Renal cortex interstitium (tissue), 11 donors: ENCODE results near the gene CNTN4. TPM values are rescaled to one million over a fixed set of nuclear protein-coding genes. Genes with fewer than 3 reads are reported as not detected.
"Not testable (repeated sequence)": the region's sequence is repeated elsewhere in the genome, so short reads cannot be mapped to it uniquely, and the experiment has no call there.

Experiments used
- DNase-seq, 11 donors: peaks; one replicate each; pipeline ENCODE4 v3.0.0-alpha.2; 2013; ENCODE audit warnings: low read depth in 9 of 11, low spot score in 4 of 11; ENCODE audit errors: extremely low read depth in 1 of 11
- polyA plus RNA-seq, 3 donors: library from polyadenylated mRNA; unstranded; fragments of 120-200 nt; gene quantifications; one replicate each; pipeline ENCODE4 v1.2.1, GENCODE V29; 2013; ENCODE audit not compliant: insufficient read length in 3 of 3

Gene CNTN4
- polyA plus RNA-seq, 3 donors: 27.6 to 36.4 (median 33.2) TPM

DNA sequence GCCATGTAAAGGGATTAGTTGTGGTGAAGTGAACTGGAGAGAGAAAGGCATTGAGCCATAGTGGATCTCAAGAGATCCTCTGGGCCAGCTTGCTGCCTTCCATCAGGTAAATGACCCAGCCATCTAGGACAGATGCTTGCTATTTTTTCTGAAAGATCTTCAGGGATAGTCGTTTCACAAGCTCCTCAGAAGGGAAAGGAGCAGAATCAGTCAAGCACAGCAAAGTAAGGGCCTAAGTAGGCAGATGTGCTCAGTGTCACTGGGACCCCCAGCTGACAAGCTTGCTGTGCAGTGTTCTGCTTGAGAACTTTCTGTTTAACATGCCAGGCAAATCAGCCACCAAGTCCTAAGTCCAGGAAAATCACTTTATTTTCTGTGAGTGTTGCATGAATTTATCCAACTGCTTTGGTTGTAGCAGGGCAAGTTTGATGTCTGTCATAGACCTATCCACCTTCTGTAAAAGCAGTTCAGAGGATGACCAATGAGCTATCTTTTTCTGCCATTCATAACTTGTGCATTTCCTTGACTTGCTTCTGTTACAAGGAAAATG, 691.7 kb downstream of the CNTN4 start:
- peak in 1 of 11 donors; percentile 14 for DNase-seq

DNA sequence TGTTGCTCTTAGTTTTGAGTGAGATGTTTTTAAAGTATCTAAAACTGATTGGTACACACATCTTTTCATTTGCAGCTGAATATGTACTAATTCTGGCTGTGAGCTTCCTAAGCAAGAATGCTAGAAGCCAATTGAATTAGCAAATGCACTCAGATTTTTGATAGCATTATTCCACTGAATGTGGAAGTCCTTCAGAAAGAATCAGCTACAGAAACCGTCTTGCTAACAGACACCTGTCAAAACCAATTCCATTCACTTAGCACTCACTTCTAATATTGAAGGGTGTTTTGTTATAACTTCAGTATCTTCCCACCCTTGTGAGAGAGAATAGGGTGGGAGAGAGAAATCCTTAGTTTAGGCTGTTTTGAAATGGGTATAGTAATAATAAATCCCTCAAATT, 693.8 kb downstream of the CNTN4 start:
- no peak for DNase-seq

- no peak for DNase-seq
These were observed 695.3 kb downstream of the CNTN4 start for GRCh38 chr3:2793987-2794386.

DNA sequence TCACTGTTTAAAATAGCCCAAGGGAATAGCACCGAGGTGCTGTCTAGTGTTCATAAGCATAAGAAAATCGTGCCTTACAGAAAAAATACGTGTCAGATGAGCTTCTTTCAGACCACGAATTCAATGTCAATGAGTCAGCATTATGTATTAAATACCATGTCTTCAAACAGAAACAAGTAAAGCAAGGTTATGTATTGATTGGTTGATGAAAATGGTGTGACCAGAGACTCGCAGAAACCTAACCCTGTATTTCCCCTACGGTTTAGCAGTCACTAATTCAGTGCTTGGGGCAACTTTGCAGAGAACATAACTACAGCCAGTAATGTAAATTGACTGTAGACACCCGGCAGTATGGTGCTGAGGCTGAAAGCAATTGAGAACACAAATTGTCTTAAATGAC, 703.8 kb downstream of the CNTN4 start:
- DNase-seq: no peak

DNA sequence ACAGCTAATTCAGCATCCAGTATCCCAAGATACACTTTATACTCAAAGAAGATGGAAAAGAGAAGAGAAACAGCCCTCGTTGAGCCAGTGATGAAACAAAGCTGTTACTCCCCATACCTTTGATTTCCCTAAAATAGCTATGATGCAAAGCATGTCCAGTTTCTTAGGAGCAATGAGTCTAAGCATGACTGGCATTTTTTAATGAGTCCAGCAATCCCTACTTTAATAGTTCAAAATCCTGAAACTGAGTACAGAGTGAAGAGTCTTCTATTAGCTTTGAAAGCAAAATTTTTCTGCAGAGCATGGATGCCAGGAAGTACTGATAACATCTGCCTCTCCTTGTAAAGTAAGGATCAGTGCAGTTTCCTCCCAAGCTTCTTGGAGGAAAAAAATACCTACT, 708.8 kb downstream of the CNTN4 start:
- no peak for DNase-seq

DNA sequence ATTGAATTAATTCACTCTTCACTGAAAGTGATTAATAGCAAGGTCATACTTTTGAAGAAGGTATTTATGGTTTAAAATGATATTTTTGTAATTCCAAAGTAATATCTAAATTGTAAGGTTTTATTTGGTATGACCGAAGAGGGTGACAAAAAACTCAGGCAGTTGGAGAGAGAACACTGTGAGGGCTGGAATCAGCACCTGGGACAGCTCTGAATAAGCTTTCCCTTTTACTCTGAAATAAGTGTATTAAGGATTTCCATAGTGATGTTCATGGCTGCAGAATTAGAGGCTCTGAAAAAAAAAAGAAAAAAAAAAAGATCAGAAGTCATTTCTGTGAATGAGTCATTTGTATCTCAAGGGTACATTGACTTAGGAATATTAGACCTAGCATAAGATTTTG, 712.1 kb downstream of the CNTN4 start:
- peak in 9 of 11 donors; percentile 9 to 30 (median 19) for DNase-seq

DNA sequence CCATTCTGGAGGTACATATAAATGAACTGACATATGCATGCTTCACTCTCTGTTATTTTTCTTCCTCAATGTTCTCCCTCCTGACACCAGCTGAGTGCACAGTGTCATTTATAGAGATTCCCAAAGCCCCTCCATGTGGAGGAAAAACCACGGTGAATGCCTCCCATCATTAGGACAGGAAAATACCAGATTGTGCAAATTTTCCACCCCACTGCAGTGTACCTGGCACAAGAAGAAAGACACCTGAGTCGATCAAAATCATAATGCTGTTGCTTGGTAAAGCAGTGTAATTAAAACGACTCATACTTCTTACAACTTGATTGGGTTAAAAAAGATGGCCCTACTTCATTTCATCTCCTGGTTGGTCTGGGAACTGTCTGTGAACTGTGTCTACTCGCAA, 720.9 kb downstream of the CNTN4 start:
- no peak for DNase-seq

DNA sequence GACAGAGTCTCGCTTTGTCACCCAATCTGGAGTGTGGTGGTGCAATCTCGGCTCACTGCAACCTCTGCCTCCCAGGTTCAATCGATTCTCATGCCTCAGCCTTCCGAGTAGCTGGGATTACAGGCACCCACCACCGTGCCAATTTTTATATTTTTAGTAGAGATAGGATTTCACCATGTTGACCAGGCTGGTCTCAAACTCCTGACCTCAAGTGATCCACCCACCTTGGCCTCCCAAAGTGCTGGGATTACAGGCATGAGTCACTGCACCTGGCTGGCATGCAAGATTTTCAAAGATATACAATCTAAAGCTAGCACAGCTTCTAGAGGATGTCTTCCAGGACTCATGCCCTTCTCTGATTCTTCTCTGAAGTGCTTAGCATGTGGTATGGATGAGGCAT, 722.3 kb downstream of the CNTN4 start:
- DNase-seq: not testable (repeated sequence)

- no peak for DNase-seq
These were observed 723.9 kb downstream of the CNTN4 start for GRCh38 chr3:2822611-2823010.

DNA sequence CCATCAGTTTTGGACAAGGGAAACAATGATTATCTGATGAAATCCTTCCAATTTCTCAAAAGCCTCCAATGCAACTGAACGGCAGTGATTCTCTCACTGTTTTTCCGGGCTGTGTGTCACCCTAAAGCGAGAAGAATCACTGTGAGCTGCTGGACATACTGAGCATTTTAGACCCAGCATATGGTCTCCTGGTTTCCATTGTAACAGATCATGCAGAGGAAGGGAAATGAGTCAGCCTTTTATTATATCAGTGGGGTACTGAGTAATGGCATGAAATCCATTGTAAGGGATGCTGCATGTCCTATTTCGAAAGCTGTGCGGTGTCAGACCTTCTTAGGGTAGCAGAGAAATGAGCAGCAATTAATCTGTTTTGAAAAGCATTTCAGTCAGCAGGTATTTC, 724.4 kb downstream of the CNTN4 start:
- no peak for DNase-seq

GRCh38 chr3:2823437-2824211, 725.0 kb downstream of the CNTN4 start:
- DNase-seq: no peak

- no peak for DNase-seq
These were observed 727.4 kb downstream of the CNTN4 start for GRCh38 chr3:2826036-2826435.

- no peak for DNase-seq
These were observed 727.8 kb downstream of the CNTN4 start for GRCh38 chr3:2826453-2826852.

DNA sequence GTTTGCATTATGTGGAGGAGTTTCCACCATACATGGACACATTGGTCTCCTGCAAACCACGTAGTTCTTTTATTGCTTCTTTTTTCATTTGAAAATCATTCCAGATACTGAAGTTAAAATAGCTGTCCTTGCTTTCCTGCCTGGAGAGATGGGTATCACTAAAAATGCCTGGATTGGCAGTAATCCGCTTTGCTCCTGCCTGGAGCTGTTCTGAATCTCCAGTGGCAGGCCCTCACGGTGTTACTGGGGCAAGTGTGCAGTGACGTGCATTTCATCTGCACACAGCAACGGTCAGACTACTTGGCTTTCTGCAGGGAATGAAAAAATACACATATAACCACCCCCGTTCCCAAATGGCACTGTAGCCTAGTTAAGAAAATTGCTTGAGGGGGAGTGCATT, 738.6 kb downstream of the CNTN4 start:
- no peak for DNase-seq

DNA sequence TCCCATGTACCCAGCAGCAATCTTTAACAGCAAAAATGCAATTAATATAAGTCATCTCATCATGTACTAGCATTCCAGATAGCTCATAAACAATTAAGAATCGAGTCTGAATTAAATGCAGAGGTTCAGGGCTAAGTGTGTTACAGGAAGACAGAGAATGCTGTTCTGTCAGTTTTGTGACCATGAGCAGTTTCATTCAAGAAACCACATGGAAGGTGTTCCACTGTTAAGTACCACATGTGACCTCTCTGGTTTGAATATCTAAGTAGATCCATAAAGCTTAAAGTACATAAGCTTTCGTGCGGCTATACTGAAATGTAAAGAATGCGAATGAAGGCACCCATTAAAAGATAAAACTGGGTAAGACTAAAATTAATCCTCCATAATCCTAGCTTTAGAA, 739.2 kb downstream of the CNTN4 start:
- no peak for DNase-seq

DNA sequence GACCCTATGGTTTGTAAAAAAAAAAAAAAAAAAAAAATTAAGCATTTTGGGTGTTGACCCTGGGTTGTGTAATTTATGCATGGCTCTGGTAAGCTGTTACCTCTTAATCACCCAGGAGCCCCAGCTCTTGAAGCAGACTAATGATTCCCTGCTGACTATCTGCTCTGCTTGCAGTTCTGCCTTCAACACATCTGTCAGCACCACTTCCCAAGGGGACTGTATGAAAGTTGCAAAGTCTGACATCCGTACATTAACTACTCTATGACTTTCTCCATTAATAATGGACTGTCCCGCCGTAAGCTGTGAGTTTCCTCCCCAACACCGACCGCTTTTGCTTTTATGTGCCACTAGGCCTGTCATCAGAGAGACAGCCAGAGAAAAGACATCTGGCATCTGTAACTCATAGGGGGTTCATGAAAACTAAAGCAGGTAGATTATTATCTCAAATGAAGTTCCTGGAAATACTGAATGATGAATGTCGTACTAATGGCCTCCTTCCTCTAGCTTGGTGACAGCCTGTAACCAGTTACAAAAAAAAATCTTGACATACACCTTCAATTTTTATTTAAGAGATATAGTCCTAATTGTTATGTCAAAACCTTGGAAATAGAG, 740.0 kb downstream of the CNTN4 start:
- no peak for DNase-seq

- DNase-seq: no peak
These were observed 741.2 kb downstream of the CNTN4 start for GRCh38 chr3:2839876-2840275.

DNA sequence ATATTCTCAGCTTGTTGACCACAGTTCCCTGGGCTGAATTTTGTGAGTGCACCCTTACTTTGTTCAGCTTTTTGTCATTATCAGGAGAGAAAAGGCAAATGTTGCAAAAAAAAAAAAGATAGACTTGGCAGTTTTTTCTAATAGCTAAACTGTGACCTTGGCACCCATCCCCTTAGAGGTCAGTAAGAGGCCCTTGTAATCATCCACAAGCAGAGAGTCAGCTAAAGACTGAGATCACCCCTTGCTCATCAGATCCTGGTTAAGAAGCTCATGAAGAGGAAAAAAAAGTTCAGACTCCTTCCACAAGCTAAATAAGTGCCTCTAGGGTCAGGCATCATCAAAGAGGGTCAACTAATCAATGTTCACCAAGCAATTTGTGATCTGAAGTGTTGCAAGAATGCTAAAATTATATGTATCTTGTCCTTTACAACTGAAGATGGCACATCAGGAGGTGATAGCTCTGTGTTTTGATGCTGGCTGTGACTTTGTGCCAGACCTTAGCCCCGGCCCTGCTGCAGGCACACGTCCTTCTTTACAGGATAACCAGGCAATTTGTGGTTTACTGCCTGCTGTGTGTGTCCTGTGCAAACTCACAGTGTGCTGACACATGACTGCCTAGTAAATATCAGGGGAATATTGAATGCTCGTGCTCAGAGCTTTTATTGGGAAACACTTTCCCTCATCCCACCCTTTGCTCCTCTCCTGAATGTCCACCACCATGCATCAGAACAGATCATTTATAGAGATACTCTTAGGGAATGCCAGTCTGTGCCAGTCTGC, 748.6 kb downstream of the CNTN4 start:
- DNase-seq: no peak

GRCh38 chr3:2849092-2849491, 750.4 kb downstream of the CNTN4 start:
- no peak for DNase-seq

DNA sequence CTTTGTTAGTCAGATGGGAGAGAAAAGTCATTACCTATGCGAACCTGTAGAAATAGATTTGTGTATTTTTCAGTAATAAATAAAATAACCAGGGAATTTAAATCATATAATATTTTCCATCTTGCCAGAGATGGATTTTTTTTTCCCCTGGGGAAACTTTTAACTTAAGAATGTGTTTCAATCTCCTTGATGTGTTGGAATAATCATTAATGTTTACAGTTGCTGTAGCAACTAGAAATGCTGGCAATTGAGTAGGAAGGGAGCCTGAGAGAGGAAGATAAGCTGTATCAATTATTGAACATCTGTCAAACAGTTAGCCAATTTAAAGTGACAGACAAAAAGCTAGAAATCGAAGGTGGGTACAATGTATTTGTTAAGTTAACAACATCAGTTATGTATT, 752.0 kb downstream of the CNTN4 start:
- DNase-seq: no peak
